NT2/D1 (cell line): ENCODE results near the gene RNF214.
"Not testable (repeated sequence)": the region's sequence is repeated elsewhere in the genome, so short reads cannot be mapped to it uniquely, and the experiment has no call there.

Experiments used
- DNase-seq: peaks from one replicate; pipeline ENCODE4 v3.0.0-alpha.2; 2011; ENCODE audit warnings: low read depth, low spot score
- H3K27me3 ChIP-seq: 2 replicates; pipeline ENCODE4 v1.6.0; 2011; ENCODE audit warnings: mild to moderate bottlenecking; ENCODE audit not compliant: insufficient read length, insufficient read depth
- H3K36me3 ChIP-seq: 2 replicates; pipeline ENCODE4 v1.6.1; 2011; ENCODE audit warnings: mild to moderate bottlenecking, low read length, mixed read lengths; ENCODE audit not compliant: insufficient read depth, insufficient read length
- H3K4me1 ChIP-seq: 2 replicates; pipeline ENCODE4 v1.5.1; 2011; ENCODE audit not compliant: insufficient read depth, insufficient read length
- H3K4me3 ChIP-seq: 2 replicates; pipeline ENCODE4 v1.5.1; 2011; ENCODE audit warnings: low read depth; ENCODE audit not compliant: insufficient read length
- H3K9ac ChIP-seq: 2 replicates; pipeline ENCODE4 v1.6.0; 2011; ENCODE audit warnings: low read depth; ENCODE audit not compliant: insufficient read length
- H3K9me3 ChIP-seq: 2 replicates; pipeline ENCODE4 v1.5.1; 2011; ENCODE audit warnings: mild to moderate bottlenecking, low read length; ENCODE audit not compliant: insufficient read depth
- SUZ12 ChIP-seq: IDR thresholded peaks from 2 replicates; pipeline ENCODE4 v1.6.1; 2011; ENCODE audit not compliant: insufficient read length, insufficient read depth; ENCODE audit errors: extremely low read depth
- YY1 ChIP-seq: IDR thresholded peaks from 2 replicates; pipeline ENCODE4 v1.6.1; 2011; ENCODE audit not compliant: insufficient read length, insufficient read depth
- ZNF274 ChIP-seq: IDR thresholded peaks from 2 replicates; pipeline ENCODE4 v1.6.1; 2011; ENCODE audit warnings: mild to moderate bottlenecking, low read depth, low read length

The RNF214 gene

GRCh38 chr11:117232092-117232878, at the start of gene RNF214:
Gene RNF214 (plus strand): TSS chr11:117232671. CDS start chr11:117234273, 1,602 bp downstream.
- Histone ChIP-seq H3K36me3 (peaks cover 30% of the 10 kb centered on the region), H3K9ac (peak within 1 kb of the TSS; percentile 90), H3K27me3 (no peaks in the 10 kb centered on the region), H3K4me3 (peak within 1 kb of the TSS; percentile 88), H3K9me3 (no peaks in the 10 kb centered on the region), H3K4me1 (peaks cover 3% of the 10 kb centered on the region)
- peak; percentile 49 for DNase-seq
- no peak for TF ChIP-seq YY1
- no peak for TF ChIP-seq ZNF274
- TF ChIP-seq SUZ12 = no peak

DNA sequence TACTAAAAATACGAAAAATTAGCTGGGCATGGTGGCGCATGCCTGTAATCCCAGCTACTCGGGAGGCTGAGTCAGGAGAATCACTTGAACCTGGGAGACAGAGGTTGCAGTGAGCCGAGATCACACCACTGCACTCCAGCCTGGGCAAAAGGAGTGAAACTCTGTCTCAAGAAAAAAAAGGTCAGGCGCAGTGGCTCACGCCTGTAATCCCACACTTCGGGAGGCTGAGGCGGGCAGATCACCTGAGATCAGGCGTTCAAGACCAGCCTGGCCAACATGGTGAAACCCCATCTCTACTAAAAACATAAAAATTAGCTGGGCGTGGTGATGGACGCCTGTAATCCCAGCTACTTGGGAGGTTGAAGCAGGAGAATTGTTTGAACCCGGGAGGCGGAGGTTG, 49.3 kb upstream of the RNF214 start:
- H3K27me3 ChIP-seq, H3K9me3 ChIP-seq, DNase-seq, H3K4me3 ChIP-seq, H3K9ac ChIP-seq, H3K4me1 ChIP-seq: not testable (repeated sequence)
- H3K36me3 ChIP-seq = peaks cover 53% of the 10 kb centered on the region

DNA sequence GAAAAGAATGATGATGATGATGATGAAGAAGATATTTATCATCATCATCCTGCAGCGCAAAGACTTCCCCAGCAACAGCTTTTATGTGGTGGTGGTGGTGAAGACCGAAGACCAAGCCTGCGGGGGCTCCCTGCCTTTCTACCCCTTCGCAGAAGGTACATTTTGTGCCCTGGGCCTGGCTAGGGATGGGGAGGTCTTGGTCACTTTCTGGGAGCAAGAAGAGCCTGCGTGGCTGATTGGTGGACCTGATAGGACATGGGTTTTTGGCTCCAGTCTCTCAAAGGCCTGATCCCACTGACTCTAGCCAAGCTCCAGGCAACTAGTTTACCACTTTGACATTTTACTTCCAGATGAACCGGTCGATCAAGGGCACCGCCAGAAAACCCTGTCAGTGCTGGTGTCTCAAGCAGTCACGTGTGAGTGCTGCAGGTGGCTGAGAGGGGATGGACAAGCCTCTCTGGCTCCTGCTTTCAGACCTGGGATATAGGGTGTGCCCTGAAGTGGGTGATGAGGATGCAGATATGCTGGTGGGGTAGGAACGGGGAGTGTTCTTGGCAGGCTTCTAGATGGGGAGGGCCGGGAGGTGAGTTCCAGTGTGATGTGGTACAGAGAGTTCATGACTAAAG, 48.6 kb upstream of the RNF214 start:
- TF ChIP-seq ZNF274 = no peak
- no peak for TF ChIP-seq YY1
- no peak for TF ChIP-seq SUZ12
- Histone ChIP-seq H3K4me1 (peaks cover 8% of the 10 kb centered on the region), H3K36me3 (peaks cover 60% of the 10 kb centered on the region), H3K9me3 (no peaks in the 10 kb centered on the region), H3K4me3 (no peak overlapping the region), H3K9ac (no peak overlapping the region), H3K27me3 (no peaks in the 10 kb centered on the region)
- DNase-seq = no peak

DNA sequence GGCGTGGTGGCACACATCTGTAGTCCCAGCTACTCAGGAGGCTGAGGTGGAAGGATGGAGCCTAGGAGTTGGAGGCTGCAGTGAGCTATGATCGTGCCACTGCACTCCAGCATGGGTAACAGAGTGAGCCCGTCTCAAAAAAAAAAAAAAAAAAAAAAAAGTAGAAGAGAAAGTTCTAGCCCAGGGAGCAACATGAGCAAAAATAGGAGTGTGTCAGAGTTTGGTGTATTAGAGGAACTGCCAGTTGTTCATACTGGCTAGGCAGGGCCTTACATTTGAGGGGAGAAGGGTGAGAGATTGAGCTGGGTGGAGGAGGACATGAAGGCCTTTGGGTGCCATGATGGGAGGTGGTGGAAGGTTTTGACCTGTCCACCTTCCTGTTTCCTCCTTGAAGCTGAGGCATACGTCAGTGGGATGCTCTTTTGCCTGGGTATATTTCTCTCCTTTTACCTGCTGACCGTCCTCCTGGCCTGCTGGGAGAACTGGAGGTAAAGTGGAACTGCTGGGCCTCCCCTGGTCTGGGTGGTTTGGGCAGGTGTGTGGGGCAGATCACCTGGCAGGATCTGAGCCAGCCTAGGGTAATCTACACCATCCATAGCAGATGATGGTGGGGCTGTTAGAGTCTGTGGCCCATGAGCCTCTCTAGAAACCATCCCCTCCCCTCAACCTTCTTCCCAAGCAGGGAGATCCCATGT, 46.6 kb upstream of the RNF214 start:
- Histone ChIP-seq H3K27me3 (no peaks in the 10 kb centered on the region), H3K9ac (no peak overlapping the region), H3K36me3 (peaks cover 76% of the 10 kb centered on the region), H3K4me3 (no peak overlapping the region), H3K4me1 (peaks cover 6% of the 10 kb centered on the region), H3K9me3 (no peaks in the 10 kb centered on the region)
- TF ChIP-seq ZNF274 (no peak), SUZ12 (no peak), YY1 (no peak)
- DNase-seq = no peak

- TF ChIP-seq YY1 (no peak), ZNF274 (no peak), SUZ12 (no peak)
- Histone ChIP-seq H3K27me3 (no peaks in the 10 kb centered on the region), H3K9me3 (no peaks in the 10 kb centered on the region), H3K4me3 (no peak overlapping the region), H3K36me3 (peaks cover 72% of the 10 kb centered on the region), H3K4me1 (peaks cover 2% of the 10 kb centered on the region), H3K9ac (no peak overlapping the region)
- no peak for DNase-seq
Observed at GRCh38 chr11:117186431-117186761, 46.1 kb upstream of the RNF214 start.

DNA sequence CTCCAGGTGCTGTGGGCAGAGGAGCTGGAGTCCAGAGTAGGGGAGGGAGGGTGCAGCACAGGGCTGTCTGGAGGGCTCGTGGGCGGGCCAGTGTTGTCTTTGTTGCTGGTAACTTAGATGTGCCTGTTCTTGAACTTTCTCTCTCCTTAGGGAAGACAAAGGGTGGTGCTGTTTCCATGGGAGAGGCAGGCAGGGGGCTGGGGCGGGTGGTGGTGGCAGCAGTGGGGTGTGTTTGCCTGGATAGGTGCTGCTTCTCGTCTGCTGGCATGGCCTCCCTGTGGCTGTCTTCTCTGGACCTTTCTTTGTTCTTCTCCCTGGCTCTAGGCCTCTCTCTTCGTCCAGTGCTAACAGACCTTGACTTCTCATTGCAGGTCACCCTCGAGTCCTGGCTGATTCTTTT, 45.5 kb upstream of the RNF214 start:
- no peaks in the 10 kb centered on the region for H3K27me3 ChIP-seq
- no peak overlapping the region for H3K9ac ChIP-seq
- H3K9me3 ChIP-seq = no peaks in the 10 kb centered on the region
- TF ChIP-seq ZNF274 (no peak), YY1 (no peak), SUZ12 (no peak)
- no peaks in the 10 kb centered on the region for H3K4me1 ChIP-seq
- H3K36me3 ChIP-seq = peaks cover 72% of the 10 kb centered on the region
- H3K4me3 ChIP-seq = no peak overlapping the region
- DNase-seq = no peak

DNA sequence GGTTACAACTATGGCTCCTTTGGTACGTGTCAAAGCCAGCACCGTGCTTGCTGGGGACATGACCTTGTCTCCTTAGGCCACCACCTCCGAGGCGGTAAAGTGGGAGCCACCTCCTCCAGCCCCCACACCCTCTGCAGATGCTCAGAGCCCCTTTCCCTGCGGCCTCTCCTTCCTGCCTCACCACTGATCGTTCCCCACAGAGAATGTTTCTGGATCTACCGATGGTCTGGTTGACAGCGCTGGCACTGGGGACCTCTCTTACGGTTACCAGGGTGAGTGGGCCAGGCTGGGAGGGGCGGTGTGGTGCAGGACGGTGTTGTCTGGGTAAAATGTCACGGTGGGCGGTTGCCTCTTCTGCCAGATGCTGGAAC, 45.1 kb upstream of the RNF214 start:
- H3K9ac ChIP-seq = no peak overlapping the region
- H3K4me1 ChIP-seq = no peaks in the 10 kb centered on the region
- DNase-seq = no peak
- H3K27me3 ChIP-seq = no peaks in the 10 kb centered on the region
- H3K36me3 ChIP-seq = peaks cover 72% of the 10 kb centered on the region
- no peak overlapping the region for H3K4me3 ChIP-seq
- TF ChIP-seq SUZ12 = no peak
- no peak for TF ChIP-seq ZNF274
- TF ChIP-seq YY1 = no peak
- no peaks in the 10 kb centered on the region for H3K9me3 ChIP-seq
